K562 (cell line): ENCODE measurements around the gene ALG12. TPM values are rescaled to one million over a fixed set of nuclear protein-coding genes. Genes with fewer than 3 reads are reported as not detected.

Source experiments
- ARNT ChIP-seq, 2 experiments: fragments of 450-650 bp; IDR thresholded peaks; 2 replicates each; pipeline ENCODE4 v1.6.1; 2016; ENCODE audit warnings: mild to moderate bottlenecking in 1 of 2
- BRD9 ChIP-seq: fragments of 450-650 bp; IDR thresholded peaks from 2 replicates; pipeline ENCODE4 v1.6.1; 2018; ENCODE audit warnings: low read depth; ENCODE audit not compliant: partially characterized antibody
- CREM ChIP-seq: IDR thresholded peaks from 2 replicates; pipeline ENCODE4 v1.6.1; 2014; ENCODE audit warnings: antibody characterized with exemption, low read depth
- EHMT2 ChIP-seq: fragments of 450-650 bp; IDR thresholded peaks from 2 replicates; pipeline ENCODE4 v1.6.1; 2018; ENCODE audit warnings: antibody characterized with exemption
- FOXK2 ChIP-seq, 2 experiments: fragments of 450-650 bp; IDR thresholded peaks in 1 of 2; conservative IDR thresholded peaks in 1 of 2; 2 replicates each; pipeline ENCODE4 v1.6.1; 2016; ENCODE audit warnings: low read depth in 2 of 2, mild to moderate bottlenecking in 1 of 2
- GABPB1 ChIP-seq: sonication (generic); formaldehyde crosslinking; IDR thresholded peaks from 2 replicates; pipeline ENCODE4 v1.8.0; 2022; ENCODE audit warnings: mild to moderate bottlenecking, missing genetic modification reagents
- HDGF ChIP-seq: fragments of 450-650 bp; IDR thresholded peaks from 2 replicates; pipeline ENCODE4 v1.6.1; 2016
- KDM1A ChIP-seq, 2 experiments: fragments of 450-650 bp; IDR thresholded peaks; 2 replicates each; pipeline ENCODE4 v1.6.1; 2016; ENCODE audit warnings: mild to moderate bottlenecking in 2 of 2
- LARP7 ChIP-seq: fragments of 450-650 bp; IDR thresholded peaks from 2 replicates; pipeline ENCODE4 v1.6.1; 2016
- MAFG ChIP-seq: fragments of 450-650 bp; conservative IDR thresholded peaks from 2 replicates; pipeline ENCODE4 v1.6.1; 2016; ENCODE audit warnings: missing genetic modification characterization, missing compliant biosample characterization
- MLLT1 ChIP-seq, 2 experiments: fragments of 450-650 bp; IDR thresholded peaks; 2 replicates each; pipeline ENCODE4 v1.6.1; 2016
- MTA1 ChIP-seq: fragments of 450-650 bp; IDR thresholded peaks from 2 replicates; pipeline ENCODE4 v1.6.1; 2017; ENCODE audit warnings: borderline replicate concordance
- MYBL2 ChIP-seq, 2 experiments: fragments of 450-650 bp in 1 of 2; sonication (generic) in 1 of 2; formaldehyde crosslinking in 1 of 2; IDR thresholded peaks; 2 replicates each; pipeline versions ENCODE4 v1.6.1 to v1.8.1; 2017 to 2022; ENCODE audit warnings: borderline replicate concordance in 1 of 2, inconsistent platforms in 1 of 2, low read depth in 1 of 2, mild to moderate bottlenecking in 1 of 2, missing genetic modification reagents in 1 of 2, moderate library complexity in 1 of 2
- NFIC ChIP-seq: fragments of 450-650 bp; IDR thresholded peaks from 2 replicates; pipeline ENCODE4 v1.6.1; 2017; ENCODE audit warnings: mild to moderate bottlenecking, inconsistent platforms
- NFRKB ChIP-seq: fragments of 450-650 bp; IDR thresholded peaks from 2 replicates; pipeline ENCODE4 v1.6.1; 2016; ENCODE audit warnings: low read depth
- NRF1 ChIP-seq, 2 experiments: fragments of 450-650 bp; IDR thresholded peaks in 1 of 2; conservative IDR thresholded peaks in 1 of 2; 2 replicates each; pipeline ENCODE4 v1.6.1; 2014; ENCODE audit warnings: mild to moderate bottlenecking in 2 of 2
- PHB2 ChIP-seq: fragments of 450-650 bp; IDR thresholded peaks from 2 replicates; pipeline ENCODE4 v1.6.1; 2017; ENCODE audit warnings: low read depth
- PHF20 ChIP-seq: fragments of 450-650 bp; IDR thresholded peaks from 2 replicates; pipeline ENCODE4 v1.6.1; 2018; ENCODE audit not compliant: partially characterized antibody
- PKNOX1 ChIP-seq: fragments of 450-650 bp; IDR thresholded peaks from 2 replicates; pipeline ENCODE4 v1.6.1; 2016
- PRPF4 ChIP-seq: fragments of 200-400 bp; formaldehyde crosslinking; IDR thresholded peaks from one replicate; pipeline ENCODE4 v1.6.1; 2017; ENCODE audit warnings: low read length, low read depth, mild to moderate bottlenecking; ENCODE audit not compliant: insufficient read depth, poor library complexity, severe bottlenecking
- PURB ChIP-seq: sonication (generic); formaldehyde crosslinking; IDR thresholded peaks from 2 replicates; pipeline ENCODE4 v1.9.0; 2021; ENCODE audit warnings: low read depth, mild to moderate bottlenecking, missing genetic modification reagents
- RBBP5 ChIP-seq: fragments of 200-600 bp; sonication (generic); IDR thresholded peaks from 2 replicates; pipeline ENCODE4 v1.6.1; 2012; ENCODE audit warnings: borderline replicate concordance, mild to moderate bottlenecking, low read length, control low read depth, inconsistent platforms; ENCODE audit not compliant: insufficient read depth, poor library complexity, severe bottlenecking
- ZNF263 ChIP-seq: sonication (generic); formaldehyde crosslinking; IDR thresholded peaks from 2 replicates; pipeline ENCODE4 v1.8.0; 2022; ENCODE audit warnings: mild to moderate bottlenecking, missing genetic modification reagents, borderline replicate concordance
- ZNF3 ChIP-seq: fragments of 250-450 bp; sonication (Bioruptor Pico); IDR thresholded peaks from 2 replicates; pipeline ENCODE4 v1.5.0; 2021; ENCODE audit warnings: mild to moderate bottlenecking, moderate library complexity
- ZNF41 ChIP-seq: fragments of 250-450 bp; sonication (Bioruptor Pico); conservative IDR thresholded peaks from 2 replicates; pipeline ENCODE4 v1.4.0; 2020; ENCODE audit warnings: mild to moderate bottlenecking
- polyA plus RNA-seq, 8 experiments: library from polyadenylated mRNA; depleted of rRNA in 4 of 8; stranded (reverse) in 5 of 8; unstranded in 3 of 8; fragments of >200 nt; fragmentation: Nextera tagmentation in 2 of 8; fragmentation: Illumina TruSeq in 1 of 8; extraction: Ambion mirVana in 2 of 8; extraction: Trizol in 1 of 8; gene quantifications; 2 replicates each; pipeline versions ENCODE4 v1.2.1 to v1.2.3, GENCODE V29; 2011 to 2014; ENCODE audit warnings: inconsistent platforms in 1 of 8, missing spikeins in 1 of 8
- total RNA-seq, 7 experiments: library from RNA; depleted of rRNA in 6 of 7; stranded (reverse); fragments of >200 nt in 6 of 7; fragmentation: Illumina TruSeq in 2 of 7; extraction: Trizol in 2 of 7; gene quantifications; 2 replicates each; pipeline versions ENCODE4 v1.2.1 to v1.2.3, GENCODE V29; 2011 to 2021; ENCODE audit warnings: low replicate concordance in 1 of 7
- TF ChIP-seq, protein P1 (sequence below): sonication (generic); formaldehyde crosslinking; IDR thresholded peaks from 2 replicates; pipeline ENCODE4 v1.8.1; 2022; ENCODE audit warnings: missing genetic modification reagents

The ALG12 gene
- total and polyA plus RNA-seq, 9 of the 15 experiments (the other 6 are each of a cell fraction or from before 2014, with no cell fraction given) = 0.20 to 8.5 (median 3.4) TPM

DNA sequence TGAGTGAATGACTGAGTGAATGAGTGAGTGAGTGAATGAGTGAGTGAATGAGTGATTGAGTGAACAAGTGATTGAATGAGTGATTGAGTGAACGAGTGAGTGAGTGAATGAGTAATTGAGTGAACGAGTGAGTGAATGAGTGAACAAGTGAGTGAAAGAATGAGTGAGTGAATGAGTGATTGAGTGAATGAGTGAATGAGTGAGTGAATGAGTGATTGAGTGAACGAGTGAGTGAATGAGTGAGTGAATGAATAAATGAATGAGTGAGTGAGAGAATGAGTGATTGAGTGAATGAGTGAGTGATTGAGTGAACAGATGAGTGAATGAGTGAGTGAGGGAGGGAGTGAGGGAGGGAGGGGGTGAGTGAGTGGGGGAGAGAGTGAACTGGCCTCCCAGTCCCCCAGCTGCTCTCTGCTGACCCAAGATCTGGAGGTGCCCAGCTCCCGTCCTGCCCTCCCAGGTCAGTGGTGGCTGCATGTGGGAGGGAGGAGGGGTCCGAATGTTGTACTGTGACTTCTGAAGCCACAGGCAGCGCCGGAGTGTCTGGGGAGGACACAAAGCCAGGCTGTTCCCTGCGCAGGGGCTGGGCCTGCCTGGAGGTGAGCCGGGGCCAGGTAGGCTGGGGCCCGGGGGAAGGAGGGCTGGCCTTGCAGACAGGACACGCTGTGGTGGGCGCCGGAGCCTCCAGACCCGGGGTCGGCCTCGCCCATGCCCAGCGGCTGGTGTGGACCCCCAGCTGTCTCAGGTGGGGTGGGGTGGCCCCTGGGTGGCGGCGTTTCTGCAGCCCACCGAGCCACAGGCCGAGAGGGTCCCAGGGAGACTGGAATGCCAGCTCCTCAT, 24.5 kb upstream of the ALG12 start (continued):
- TF ChIP-seq MTA1 (peak; percentile 78), FOXK2 (conservative IDR thresholded peaks at IDR 0.05 in 1 of 2, IDR thresholded peaks at IDR 0.05 in 1 of 2; ENCODE audit: low read depth in 2 of 2) (0 out of 4 replicates have a peak, but pooled peaks of 1 of the 2 experiments have one; percentile 46), BRD9 (no peak), EHMT2 (peak; percentile 37; the same call in 1 of the 2 replicates), MAFG (tag) (no peak), MYBL2 (IDR thresholded peaks at IDR 0.05; ENCODE audit: low read depth) (peak; percentile 24; the same call in 1 of the 2 replicates), MYBL2 (CRISPR knock-in tag; IDR thresholded peaks at IDR 0.05; ENCODE audit: borderline replicate concordance) (no peak), RBBP5 (no peak), LARP7 (0 out of 2 replicates have a peak, but pooled peaks have one; percentile 55), ZNF263 (CRISPR knock-in tag) (0 out of 2 replicates have a peak, but pooled peaks have one; percentile 18), NFIC (peak; percentile 13; the same call in 1 of the 2 replicates), PRPF4 (no peak), KDM1A (IDR thresholded peaks at IDR 0.05) (peak; percentile 44 to 74; a peak in 3 of 4 replicates), ZNF3 (no peak), PHF20 (peak; percentile 55), PHB2 (peak; percentile 24; the same call in 1 of the 2 replicates), NRF1 (conservative IDR thresholded peaks at IDR 0.05 in 1 of 2, IDR thresholded peaks at IDR 0.05 in 1 of 2) (peak; percentile 40 to 42; a peak in 3 of 4 replicates), NFRKB (peak; percentile 95), PKNOX1 (peak; percentile 57), PURB (CRISPR knock-in tag) (no peak), CREM (peak; percentile 13; the same call in 1 of the 2 replicates), ARNT (IDR thresholded peaks at IDR 0.05) (peak in 1 of 2 experiments; percentile 47; a peak in 1 of 4 replicates), HDGF (peak; percentile 79; the same call in 1 of the 2 replicates), ZNF41 (no peak), GABPB1 (CRISPR knock-in tag) (no peak), MLLT1 (IDR thresholded peaks at IDR 0.05) (peak; percentile 48 to 54; a peak in 1 of 4 replicates)
- TF ChIP-seq, protein P1, sequence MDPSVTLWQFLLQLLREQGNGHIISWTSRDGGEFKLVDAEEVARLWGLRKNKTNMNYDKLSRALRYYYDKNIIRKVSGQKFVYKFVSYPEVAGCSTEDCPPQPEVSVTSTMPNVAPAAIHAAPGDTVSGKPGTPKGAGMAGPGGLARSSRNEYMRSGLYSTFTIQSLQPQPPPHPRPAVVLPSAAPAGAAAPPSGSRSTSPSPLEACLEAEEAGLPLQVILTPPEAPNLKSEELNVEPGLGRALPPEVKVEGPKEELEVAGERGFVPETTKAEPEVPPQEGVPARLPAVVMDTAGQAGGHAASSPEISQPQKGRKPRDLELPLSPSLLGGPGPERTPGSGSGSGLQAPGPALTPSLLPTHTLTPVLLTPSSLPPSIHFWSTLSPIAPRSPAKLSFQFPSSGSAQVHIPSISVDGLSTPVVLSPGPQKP (CRISPR knock-in tag) = no peak
